A549 (cell line): ENCODE measurements around the gene CAPZA3.

Source experiments
- BHLHE40 ChIP-seq: IDR thresholded peaks from 2 replicates; pipeline ENCODE4 v1.6.1; 2012; ENCODE audit warnings: low read depth, low read length, inconsistent platforms
- CBX8 ChIP-seq: fragments of 200-600 bp; sonication (generic); IDR thresholded peaks from 2 replicates; pipeline ENCODE4 v1.6.1; 2016
- CTCF ChIP-seq: fragments of >200 bp; sonication (Bioruptor Twin); formaldehyde crosslinking; IDR thresholded peaks from 3 replicates; pipeline ENCODE4 v1.5.1; 2016
- MAX ChIP-seq: IDR thresholded peaks from 2 replicates; pipeline ENCODE4 v1.6.1; 2012
- POLR2A ChIP-seq: IDR thresholded peaks from 2 replicates; pipeline ENCODE4 v1.6.1; 2012; ENCODE audit warnings: mild to moderate bottlenecking, low read length
- POLR2AphosphoS2 ChIP-seq: conservative IDR thresholded peaks from 2 replicates; pipeline ENCODE4 v1.6.1; 2012; ENCODE audit warnings: low read length, improper control_type of control experiment, inconsistent platforms
- RAD21 ChIP-seq, 2 experiments: fragments of >200 bp in 1 of 2; sonication (Bioruptor Twin) in 1 of 2; formaldehyde crosslinking in 1 of 2; IDR thresholded peaks in 1 of 2; conservative IDR thresholded peaks in 1 of 2; 2 replicates in 1 of 2; 3 replicates in 1 of 2; pipeline ENCODE4 v1.6.1; 2012 to 2018; ENCODE audit warnings: inconsistent platforms in 1 of 2
- SMC3 ChIP-seq: fragments of >200 bp; sonication (Bioruptor Twin); formaldehyde crosslinking; IDR thresholded peaks from 3 replicates; pipeline ENCODE4 v1.6.1; 2018; ENCODE audit warnings: inconsistent platforms

- TF ChIP-seq BHLHE40 (no peak), CBX8 (no peak), CTCF (no peak), POLR2AphosphoS2 (no peak), RAD21 (conservative IDR thresholded peaks at IDR 0.05 in 1 of 2, IDR thresholded peaks at IDR 0.05 in 1 of 2) (no peak), POLR2A (no peak), SMC3 (no peak), MAX (no peak)
Measured at GRCh38 chr12:18755341-18755740, 17.4 kb downstream of the CAPZA3 start.
